ENCODE results near the gene CDH11.

DNA sequence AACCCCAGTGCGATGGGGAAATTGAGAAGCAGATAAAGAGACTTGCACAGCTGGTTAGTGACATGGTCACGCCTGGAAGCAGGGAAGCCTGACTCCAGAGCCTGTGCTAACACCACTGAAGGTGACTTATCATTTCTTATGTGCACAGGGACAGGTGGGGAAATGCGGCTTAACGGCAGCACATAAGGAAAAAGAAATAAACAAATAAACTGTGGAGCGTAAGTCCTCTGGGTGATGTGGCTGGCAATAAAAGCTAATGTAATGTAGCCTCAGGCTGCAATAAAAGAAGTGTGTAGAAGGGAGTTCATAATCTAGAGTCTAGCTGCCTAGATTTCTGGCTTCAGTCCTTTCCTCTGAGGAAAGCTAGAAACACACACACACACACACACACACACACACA, 10.6 kb downstream of the CDH11 start:
- TF ChIP-seq CTCF (IDR thresholded peaks at IDR 0.05) (no peak), EP300 (IDR thresholded peaks at IDR 0.05) (no peak), POLR2AphosphoS5 (IDR thresholded peaks at IDR 0.05) (no peak), POLR2A (IDR thresholded peaks at IDR 0.05) (no peak)

Data from stomach (tissue), 4 donors.